ENCODE results near the gene ZIC5. TPM values are rescaled to one million over a fixed set of nuclear protein-coding genes. Genes with fewer than 3 reads are reported as not detected.

Gene ZIC5
- total RNA-seq, 1 experiment from 2014 or later: not detected

DNA sequence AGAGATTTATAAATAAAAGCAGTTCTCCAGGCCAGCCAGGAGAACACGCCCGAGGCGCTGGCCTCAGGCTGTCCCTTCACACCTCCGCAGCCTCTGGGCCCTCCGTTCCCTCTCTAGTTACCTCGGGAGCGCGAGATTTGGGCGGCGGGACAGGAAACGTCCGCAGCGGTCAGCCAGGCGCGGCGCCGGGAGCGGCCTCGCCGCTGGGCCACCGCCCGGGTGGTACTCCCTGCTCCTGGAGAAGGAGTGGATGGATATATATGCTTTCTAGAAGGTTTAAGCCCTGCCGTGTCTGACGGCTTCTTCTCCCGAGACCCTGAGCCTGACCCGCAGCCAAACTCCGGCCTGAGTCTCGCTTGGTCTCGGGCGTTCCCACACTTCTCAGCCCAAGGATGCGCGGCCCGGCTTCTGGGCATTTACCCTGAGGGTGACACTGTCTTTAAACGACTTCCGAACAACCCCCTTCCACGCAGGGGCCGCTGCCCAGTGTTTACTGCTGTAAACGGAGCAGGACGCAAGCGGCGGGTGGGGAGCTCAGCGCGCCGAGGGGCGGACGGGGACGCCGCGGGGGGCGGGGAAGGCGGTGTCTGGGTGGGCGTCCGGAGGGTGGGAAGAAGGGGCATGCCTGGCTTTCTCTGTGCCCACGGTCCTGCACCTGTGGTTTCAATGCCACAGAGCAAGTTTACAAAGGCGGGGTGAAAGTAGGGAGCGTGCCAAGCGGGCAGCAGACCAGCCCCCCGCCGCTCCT, 8.1 kb upstream of the ZIC5 start:
- peak; percentile 18 for DNase-seq
- no peaks in the 10 kb centered on the region for H3F3A ChIP-seq (ENCODE audit: low read length, unreplicated experiment)
- peak; percentile 4; the same call in 1 of the 2 replicates for ATAC-seq
- H3K9me3 ChIP-seq (ENCODE audit: low read length): no peaks in the 10 kb centered on the region
- H4K20me1 ChIP-seq (ENCODE audit: low read length): no peaks in the 10 kb centered on the region
- no peaks in the 10 kb centered on the region for H3K36me3 ChIP-seq (ENCODE audit: low read depth, low read length)
- intact Hi-C loops (cut with micrococcal nuclease): no loop called here
- no TSS peak for BruUV-seq (replicated peaks)
- ChIA-PET CTCF (interaction anchor here (0.6 kb wide), 1 partner anchor 324 kb away, joined by 3 read pairs; no protein-coding TSS in a partner anchor), POLR2A (ENCODE audit: unreplicated experiment) (no interaction called here)
- H3K4me2 ChIP-seq (ENCODE audit: low read length): peak overlapping the region; percentile 89
- H3K4me1 ChIP-seq (ENCODE audit: insufficient read depth, low read length): peaks cover 8% of the 10 kb centered on the region; the same call in 1 of the 2 replicates
- no peaks in the 10 kb centered on the region for H3K9me2 ChIP-seq (replicated peaks; ENCODE audit: low read length)
- no peaks in the 10 kb centered on the region for H3K79me2 ChIP-seq (ENCODE audit: low read length)
- no peak overlapping the region for H3K9ac ChIP-seq (ENCODE audit: low read length)
- TF ChIP-seq, protein P1, sequence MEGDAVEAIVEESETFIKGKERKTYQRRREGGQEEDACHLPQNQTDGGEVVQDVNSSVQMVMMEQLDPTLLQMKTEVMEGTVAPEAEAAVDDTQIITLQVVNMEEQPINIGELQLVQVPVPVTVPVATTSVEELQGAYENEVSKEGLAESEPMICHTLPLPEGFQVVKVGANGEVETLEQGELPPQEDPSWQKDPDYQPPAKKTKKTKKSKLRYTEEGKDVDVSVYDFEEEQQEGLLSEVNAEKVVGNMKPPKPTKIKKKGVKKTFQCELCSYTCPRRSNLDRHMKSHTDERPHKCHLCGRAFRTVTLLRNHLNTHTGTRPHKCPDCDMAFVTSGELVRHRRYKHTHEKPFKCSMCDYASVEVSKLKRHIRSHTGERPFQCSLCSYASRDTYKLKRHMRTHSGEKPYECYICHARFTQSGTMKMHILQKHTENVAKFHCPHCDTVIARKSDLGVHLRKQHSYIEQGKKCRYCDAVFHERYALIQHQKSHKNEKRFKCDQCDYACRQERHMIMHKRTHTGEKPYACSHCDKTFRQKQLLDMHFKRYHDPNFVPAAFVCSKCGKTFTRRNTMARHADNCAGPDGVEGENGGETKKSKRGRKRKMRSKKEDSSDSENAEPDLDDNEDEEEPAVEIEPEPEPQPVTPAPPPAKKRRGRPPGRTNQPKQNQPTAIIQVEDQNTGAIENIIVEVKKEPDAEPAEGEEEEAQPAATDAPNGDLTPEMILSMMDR (conservative IDR thresholded peaks at IDR 0.05; ENCODE audit: low read depth, low read length): no peak
- TF ChIP-seq EZH2 (IDR thresholded peaks at IDR 0.05; ENCODE audit: low read length, unreplicated experiment): peak; percentile 40
- no peak overlapping the region for H3K27ac ChIP-seq (ENCODE audit: low read length)
- H2AFZ ChIP-seq (ENCODE audit: low read length): peak overlapping the region; percentile 86
- peak overlapping the region; percentile 63 for H3K4me3 ChIP-seq (ENCODE audit: low read length)
- peaks cover 58% of the 10 kb centered on the region for H3K27me3 ChIP-seq (ENCODE audit: low read length)

DNA sequence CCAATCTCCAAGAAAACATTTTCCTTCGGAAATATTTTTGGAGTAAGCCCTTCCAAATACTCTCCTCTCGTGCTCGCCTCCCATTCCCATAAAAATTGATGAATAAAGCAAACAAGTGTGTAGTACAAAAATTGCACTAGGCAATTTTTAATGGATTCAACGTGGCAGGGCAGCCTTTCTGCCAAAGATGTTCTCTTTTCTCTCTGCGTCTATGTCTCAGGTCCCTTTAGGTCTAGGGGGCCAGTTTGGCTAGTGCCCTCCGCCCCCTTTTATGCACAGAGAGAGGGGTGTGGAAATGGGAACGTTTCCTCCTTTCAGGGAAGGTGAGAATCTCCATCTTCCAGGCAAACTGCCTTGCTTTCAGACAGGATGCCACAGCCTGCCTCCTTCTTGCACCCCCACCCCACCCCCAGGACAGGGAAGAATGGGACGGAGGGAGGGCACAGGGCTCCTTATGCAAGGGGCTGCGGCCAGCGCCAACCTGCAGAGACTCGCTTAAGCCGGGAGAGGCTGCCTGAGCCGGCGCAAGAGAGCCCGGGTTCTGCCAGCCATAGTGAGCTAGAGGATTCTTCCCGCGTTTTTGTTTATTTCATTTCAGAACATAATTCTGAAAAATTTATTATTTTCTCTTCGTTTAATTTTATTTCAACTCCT, 7.4 kb upstream of the ZIC5 start:
- H3K4me2 ChIP-seq (ENCODE audit: low read length): peak overlapping the region; percentile 89; the same call in 1 of the 2 replicates
- intact Hi-C loops (cut with micrococcal nuclease): no loop called here
- no peak overlapping the region for H3K27ac ChIP-seq (ENCODE audit: low read length)
- H3K36me3 ChIP-seq (ENCODE audit: low read depth, low read length): no peaks in the 10 kb centered on the region
- no peaks in the 10 kb centered on the region for H3K9me3 ChIP-seq (ENCODE audit: low read length)
- ChIA-PET CTCF (no interaction called here), POLR2A (ENCODE audit: unreplicated experiment) (no interaction called here)
- TF ChIP-seq, protein P1 (conservative IDR thresholded peaks at IDR 0.05; ENCODE audit: low read depth, low read length): no peak
- TF ChIP-seq EZH2phosphoT487 (IDR thresholded peaks at IDR 0.05; ENCODE audit: borderline replicate concordance, low read length) (0 out of 2 replicates have a peak, but pooled peaks have one; percentile 3), EZH2 (IDR thresholded peaks at IDR 0.05; ENCODE audit: low read length, unreplicated experiment) (no peak)
- H3K4me3 ChIP-seq (ENCODE audit: low read length): no peak overlapping the region
- DNase-seq (no peak), ATAC-seq (no peak)
- no peak overlapping the region for H3K9ac ChIP-seq (ENCODE audit: low read length)
- H3K27me3 ChIP-seq (ENCODE audit: low read length): peaks cover 58% of the 10 kb centered on the region
- H3K9me2 ChIP-seq (replicated peaks; ENCODE audit: low read length): no peaks in the 10 kb centered on the region
- H2AFZ ChIP-seq (ENCODE audit: low read length): peak overlapping the region; percentile 86; the same call in 1 of the 2 replicates
- no TSS peak for BruUV-seq (replicated peaks)
- peaks cover 8% of the 10 kb centered on the region; the same call in 1 of the 2 replicates for H3K4me1 ChIP-seq (ENCODE audit: insufficient read depth, low read length)
- no peaks in the 10 kb centered on the region for H4K20me1 ChIP-seq (ENCODE audit: low read length)
- no peaks in the 10 kb centered on the region for H3F3A ChIP-seq (ENCODE audit: low read length, unreplicated experiment)
- no peaks in the 10 kb centered on the region for H3K79me2 ChIP-seq (ENCODE audit: low read length)
